GM12878 (cell line): ENCODE measurements around the gene CLIC5.

ENCODE experiments used
- CEBPB ChIP-seq, 2 experiments: fragments of 150-350 bp in 1 of 2; IDR thresholded peaks; 2 replicates each; pipeline ENCODE4 v1.6.1; 2012 to 2014; ENCODE audit warnings: low read depth in 2 of 2, low read length in 2 of 2, borderline replicate concordance in 1 of 2, inconsistent platforms in 1 of 2
- RAD21 ChIP-seq: IDR thresholded peaks from 2 replicates; pipeline ENCODE4 v1.6.1; 2011; ENCODE audit warnings: mild to moderate bottlenecking, low read depth, low read length, moderate library complexity; ENCODE audit not compliant: insufficient read depth
- RB1 ChIP-seq: fragments of 450-650 bp; formaldehyde crosslinking; IDR thresholded peaks from 2 replicates; pipeline ENCODE4 v1.6.1; 2017; ENCODE audit warnings: mild to moderate bottlenecking, borderline replicate concordance
- TF ChIP-seq, protein P1 (sequence below): IDR thresholded peaks from 2 replicates; pipeline ENCODE4 v1.6.1; 2012; ENCODE audit warnings: mild to moderate bottlenecking, low read depth, low read length

- TF ChIP-seq CEBPB (IDR thresholded peaks at IDR 0.05; ENCODE audit: borderline replicate concordance in 1 of 2, low read depth in 2 of 2, low read length in 2 of 2) (no peak), RAD21 (no peak), RB1 (no peak)
- TF ChIP-seq, protein P1, sequence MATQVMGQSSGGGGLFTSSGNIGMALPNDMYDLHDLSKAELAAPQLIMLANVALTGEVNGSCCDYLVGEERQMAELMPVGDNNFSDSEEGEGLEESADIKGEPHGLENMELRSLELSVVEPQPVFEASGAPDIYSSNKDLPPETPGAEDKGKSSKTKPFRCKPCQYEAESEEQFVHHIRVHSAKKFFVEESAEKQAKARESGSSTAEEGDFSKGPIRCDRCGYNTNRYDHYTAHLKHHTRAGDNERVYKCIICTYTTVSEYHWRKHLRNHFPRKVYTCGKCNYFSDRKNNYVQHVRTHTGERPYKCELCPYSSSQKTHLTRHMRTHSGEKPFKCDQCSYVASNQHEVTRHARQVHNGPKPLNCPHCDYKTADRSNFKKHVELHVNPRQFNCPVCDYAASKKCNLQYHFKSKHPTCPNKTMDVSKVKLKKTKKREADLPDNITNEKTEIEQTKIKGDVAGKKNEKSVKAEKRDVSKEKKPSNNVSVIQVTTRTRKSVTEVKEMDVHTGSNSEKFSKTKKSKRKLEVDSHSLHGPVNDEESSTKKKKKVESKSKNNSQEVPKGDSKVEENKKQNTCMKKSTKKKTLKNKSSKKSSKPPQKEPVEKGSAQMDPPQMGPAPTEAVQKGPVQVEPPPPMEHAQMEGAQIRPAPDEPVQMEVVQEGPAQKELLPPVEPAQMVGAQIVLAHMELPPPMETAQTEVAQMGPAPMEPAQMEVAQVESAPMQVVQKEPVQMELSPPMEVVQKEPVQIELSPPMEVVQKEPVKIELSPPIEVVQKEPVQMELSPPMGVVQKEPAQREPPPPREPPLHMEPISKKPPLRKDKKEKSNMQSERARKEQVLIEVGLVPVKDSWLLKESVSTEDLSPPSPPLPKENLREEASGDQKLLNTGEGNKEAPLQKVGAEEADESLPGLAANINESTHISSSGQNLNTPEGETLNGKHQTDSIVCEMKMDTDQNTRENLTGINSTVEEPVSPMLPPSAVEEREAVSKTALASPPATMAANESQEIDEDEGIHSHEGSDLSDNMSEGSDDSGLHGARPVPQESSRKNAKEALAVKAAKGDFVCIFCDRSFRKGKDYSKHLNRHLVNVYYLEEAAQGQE, result no peak
These were observed 2.1 kb upstream of the CLIC5 start for GRCh38 chr6:46017726-46018125.
